Caco-2 (cell line): ENCODE results near the gene PPP1R9B. TPM values are rescaled to one million over a fixed set of nuclear protein-coding genes. Genes with fewer than 3 reads are reported as not detected.

ENCODE experiments used
- BruUV-seq: library from RNA; stranded (reverse); fragments of 400-500 nt; replicated peaks from 2 replicates; lab custom pipeline; 2021; lab: Mats Ljungman, UMichigan
- CTCF ChIA-PET: fragments of 300-600 bp; sonication (Branson Sonifier 250); formaldehyde crosslinking; loops from one replicate; lab custom pipeline; 2022; ENCODE audit warnings: antibody characterized with exemption; lab: Charles Lee
- POLR2A ChIA-PET: fragments of 300-600 bp; sonication (Branson Sonifier 250); formaldehyde crosslinking; loops from one replicate; lab custom pipeline; 2022; ENCODE audit warnings: antibody characterized with exemption; lab: Charles Lee
- DNase-seq, 2 experiments: peaks; one replicate each; pipeline versions ENCODE4 v3.0.0 to v3.0.0-alpha.2; 2020 to 2022
- H3K27me3 ChIP-seq: replicated peaks from 2 replicates; pipeline ENCODE4 v1.6.0; 2011; ENCODE audit warnings: low read length; ENCODE audit not compliant: control insufficient read depth, insufficient read depth
- H3K36me3 ChIP-seq: 2 replicates; pipeline ENCODE4 v1.5.1; 2011; ENCODE audit warnings: low read length; ENCODE audit not compliant: control insufficient read depth, insufficient read depth
- H3K4me1 ChIP-seq: fragments of 250-450 bp; sonication (Bioruptor Pico); 2 replicates; pipeline ENCODE4 v1.5.1; 2020; ENCODE audit warnings: mild to moderate bottlenecking
- H3K4me3 ChIP-seq: 2 replicates; pipeline ENCODE4 v1.5.1; 2011; ENCODE audit warnings: low read depth, mild to moderate bottlenecking, control low read depth, low read length
- H3K9me3 ChIP-seq: fragments of 250-450 bp; sonication (Bioruptor Pico); 2 replicates; pipeline ENCODE4 v1.5.1; 2020; ENCODE audit warnings: mild to moderate bottlenecking, moderate library complexity
- H3K27ac Mint-ChIP-seq: one replicate; pipeline ENCODE4 v1.8.0; 2022; ENCODE audit warnings: mixed read lengths; ENCODE audit not compliant: unreplicated experiment
- H3K27me3 Mint-ChIP-seq: one replicate; pipeline ENCODE4 v1.8.0; 2022; ENCODE audit warnings: mixed read lengths; ENCODE audit not compliant: insufficient read depth, unreplicated experiment
- H3K36me3 Mint-ChIP-seq: one replicate; pipeline ENCODE4 v1.8.0; 2022; ENCODE audit warnings: mild to moderate bottlenecking, mixed read lengths; ENCODE audit not compliant: insufficient read depth, unreplicated experiment
- H3K4me1 Mint-ChIP-seq: one replicate; pipeline ENCODE4 v1.8.0; 2022; ENCODE audit warnings: low read depth, mixed read lengths; ENCODE audit not compliant: unreplicated experiment
- H3K4me3 Mint-ChIP-seq: one replicate; pipeline ENCODE4 v1.8.0; 2022; ENCODE audit warnings: mild to moderate bottlenecking, moderate library complexity, mixed read lengths; ENCODE audit not compliant: unreplicated experiment
- H3K9me3 Mint-ChIP-seq: one replicate; pipeline ENCODE4 v1.8.0; 2022; ENCODE audit warnings: mixed read lengths; ENCODE audit not compliant: unreplicated experiment
- CTCF ChIP-seq, 2 experiments: fragments of 200-600 bp in 1 of 2; IDR thresholded peaks; 1 replicate in 1 of 2; 2 replicates in 1 of 2; pipeline versions ENCODE4 v1.5.1 to v1.8.0; 2011 to 2022; ENCODE audit warnings: antibody characterized with exemption in 1 of 2, control low read depth in 1 of 2, inconsistent platforms in 1 of 2, low read depth in 1 of 2, low read length in 1 of 2, mild to moderate bottlenecking in 1 of 2, moderate library complexity in 1 of 2; ENCODE audit not compliant: insufficient read depth in 1 of 2, severe bottlenecking in 1 of 2, unreplicated experiment in 1 of 2
- intact Hi-C: fragments of 100-400 bp; cut with micrococcal nuclease; formaldehyde crosslinking; loops from one replicate; pipeline ENCODE4 v1.10.0; 2022; ENCODE audit not compliant: unreplicated experiment
- total RNA-seq: library from RNA; stranded (reverse); gene quantifications from 2 replicates; pipeline ENCODE4 v1.2.3, GENCODE V29; 2022

PPP1R9B gene
- total RNA-seq, 1 experiment from 2014 or later = 74.8 TPM

DNA sequence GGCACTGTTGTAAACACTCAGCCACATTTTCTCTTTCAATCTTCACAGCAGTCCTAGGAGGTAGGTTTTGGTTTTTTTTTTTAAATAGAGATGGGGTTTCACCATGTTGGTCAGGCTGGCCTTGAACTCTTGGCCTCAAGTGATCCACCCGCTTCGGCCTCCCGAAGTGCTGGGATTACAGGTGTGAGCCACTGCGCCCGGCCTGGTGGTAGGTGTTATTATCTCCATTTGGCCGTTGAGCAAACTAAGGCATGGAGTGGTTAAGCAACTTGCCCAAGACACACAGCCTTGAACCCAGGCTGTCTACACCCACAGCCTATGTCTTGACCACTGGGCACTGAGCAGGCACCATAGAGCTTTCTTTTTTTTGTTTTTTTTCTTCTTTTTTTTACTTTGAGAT lies 24.0 kb upstream of the PPP1R9B start:
- peaks cover 31% of the 10 kb centered on the region for H3K4me1 ChIP-seq
- CTCF ChIA-PET = interaction anchor here (1.1 kb wide), 1 partner anchor 172 kb away, joined by 3 read pairs; the partner anchor contains the start of gene XYLT2
- POLR2A ChIA-PET = no interaction called here
- DNase-seq = no peak
- H3K4me3 Mint-ChIP-seq = no peak overlapping the region
- H3K9me3 ChIP-seq = no peaks in the 10 kb centered on the region
- peaks cover 21% of the 10 kb centered on the region for H3K4me1 Mint-ChIP-seq
- no peaks in the 10 kb centered on the region for H3K9me3 Mint-ChIP-seq
- intact Hi-C loops = no loop called here
- no peaks in the 10 kb centered on the region for H3K27me3 ChIP-seq
- no peaks in the 10 kb centered on the region for H3K36me3 ChIP-seq
- TF ChIP-seq CTCF (IDR thresholded peaks at IDR 0.05; ENCODE audit: insufficient read depth in 1 of 2, low read depth in 1 of 2, low read length in 1 of 2, severe bottlenecking in 1 of 2, unreplicated experiment in 1 of 2) = no peak
- H3K36me3 Mint-ChIP-seq = no peaks in the 10 kb centered on the region
- no peaks in the 10 kb centered on the region for H3K27me3 Mint-ChIP-seq
- no TSS peak for BruUV-seq
- no peak overlapping the region for H3K27ac Mint-ChIP-seq
- H3K4me3 ChIP-seq = no peak overlapping the region

- Histone ChIP-seq H3K36me3 (no peaks in the 10 kb centered on the region), H3K4me1 (peaks cover 28% of the 10 kb centered on the region), H3K4me3 (no peak overlapping the region), H3K9me3 (no peaks in the 10 kb centered on the region), H3K27me3 (no peaks in the 10 kb centered on the region)
- Mint-ChIP-seq H3K27ac (no peak overlapping the region), H3K4me1 (peaks cover 25% of the 10 kb centered on the region), H3K36me3 (no peaks in the 10 kb centered on the region), H3K27me3 (no peaks in the 10 kb centered on the region), H3K9me3 (no peaks in the 10 kb centered on the region), H3K4me3 (no peak overlapping the region)
- no TSS peak for BruUV-seq
- CTCF ChIA-PET = interaction anchor here (1.1 kb wide), 1 partner anchor 8 kb away, joined by 4 read pairs; no protein-coding TSS in a partner anchor
- TF ChIP-seq CTCF (IDR thresholded peaks at IDR 0.05; ENCODE audit: insufficient read depth in 1 of 2, low read depth in 1 of 2, low read length in 1 of 2, severe bottlenecking in 1 of 2, unreplicated experiment in 1 of 2) = no peak
- DNase-seq = no peak
- intact Hi-C loops = no loop called here
- POLR2A ChIA-PET = interaction anchor here (0.7 kb wide), 1 partner anchor 183 kb away, joined by 4 read pairs; no protein-coding TSS in a partner anchor
These were observed 23.0 kb upstream of the PPP1R9B start for GRCh38 chr17:50173335-50173941.

- Histone ChIP-seq H3K36me3 (no peaks in the 10 kb centered on the region), H3K27me3 (no peaks in the 10 kb centered on the region), H3K4me1 (peaks cover 23% of the 10 kb centered on the region), H3K4me3 (no peak overlapping the region), H3K9me3 (no peaks in the 10 kb centered on the region)
- Mint-ChIP-seq H3K4me3 (no peak overlapping the region), H3K9me3 (no peaks in the 10 kb centered on the region), H3K4me1 (peaks cover 20% of the 10 kb centered on the region), H3K27ac (no peak overlapping the region), H3K36me3 (no peaks in the 10 kb centered on the region), H3K27me3 (no peaks in the 10 kb centered on the region)
- intact Hi-C loops = no loop called here
- no peak for DNase-seq
- ChIA-PET CTCF (interaction anchor here (1.0 to 1.1 kb wide), 2 partner anchors 9 to 102 kb away, joined by 3 to 4 read pairs; partner anchors contain the start of gene TMEM92), POLR2A (no interaction called here)
- BruUV-seq = no TSS peak
- no peak for TF ChIP-seq CTCF (IDR thresholded peaks at IDR 0.05; ENCODE audit: insufficient read depth in 1 of 2, low read depth in 1 of 2, low read length in 1 of 2, severe bottlenecking in 1 of 2, unreplicated experiment in 1 of 2)
These were observed 22.5 kb upstream of the PPP1R9B start for GRCh38 chr17:50172936-50173334.
